Measurements from ENCODE around the gene MICOS13.
"Not testable (repeated sequence)": the region's sequence is repeated elsewhere in the genome, so short reads cannot be mapped to it uniquely, and the experiment has no call there.

Gene MICOS13

DNA sequence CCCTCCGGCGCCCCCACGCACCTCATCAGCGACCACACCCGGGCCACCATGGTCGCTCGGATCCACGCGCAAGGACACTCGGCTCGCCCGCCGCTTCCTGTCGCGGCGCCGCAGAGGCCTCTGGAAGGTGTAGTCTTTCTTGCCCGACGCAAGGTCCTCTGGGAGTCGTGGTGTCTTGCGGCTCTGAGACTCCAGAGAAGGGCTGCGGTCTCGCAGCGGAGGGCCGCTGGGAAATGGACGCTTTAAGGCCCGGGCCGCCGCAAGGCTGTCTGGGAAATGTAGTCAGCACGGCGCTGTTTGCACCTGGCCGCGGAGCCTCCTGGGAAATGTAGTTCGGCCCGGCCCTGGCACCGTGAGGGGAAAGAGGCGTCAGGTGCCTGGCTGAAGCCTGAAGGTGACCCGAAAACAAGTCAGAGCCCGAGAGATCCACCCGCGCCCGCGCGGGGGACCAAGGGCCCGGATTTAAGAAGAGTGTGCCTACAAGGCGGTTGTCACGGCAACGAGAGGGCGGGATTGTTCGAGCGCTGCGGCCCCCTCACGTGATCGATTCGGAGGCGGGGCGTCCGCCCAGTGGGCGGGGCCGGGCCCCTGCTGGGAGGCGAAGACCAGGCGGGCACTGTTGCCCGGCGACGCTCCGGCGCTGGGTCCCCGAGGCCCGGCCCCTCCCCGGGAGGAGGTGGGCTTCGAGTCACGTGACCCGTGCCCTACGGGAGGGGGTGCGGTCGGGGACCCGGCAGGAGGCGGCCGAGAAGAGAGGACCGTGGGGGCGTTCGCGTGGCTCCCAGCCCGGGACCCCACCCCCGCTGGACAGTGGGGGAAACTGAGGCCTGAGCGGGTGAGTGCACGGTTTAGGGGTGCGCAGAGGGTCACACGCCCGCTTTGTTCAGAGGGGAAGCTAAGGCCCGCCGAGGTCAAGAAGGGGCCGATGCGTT is at the start of gene MICOS13, which contains the start of gene HSD11B1L:
MICOS13 (minus strand) TSS at position 80 of the 932 bp plus-strand sequence; CDS start at position 50, 30 bp downstream.
HSD11B1L (plus strand) TSS at position 591 of the 932 bp plus-strand sequence. CDS start 3,806 bp downstream, outside the sequence.
- ATAC-seq: peak; percentile 98

- no peak for ATAC-seq
Observed at GRCh38 chr19:5727453-5728050, 47.2 kb upstream of the MICOS13 start.

DNA sequence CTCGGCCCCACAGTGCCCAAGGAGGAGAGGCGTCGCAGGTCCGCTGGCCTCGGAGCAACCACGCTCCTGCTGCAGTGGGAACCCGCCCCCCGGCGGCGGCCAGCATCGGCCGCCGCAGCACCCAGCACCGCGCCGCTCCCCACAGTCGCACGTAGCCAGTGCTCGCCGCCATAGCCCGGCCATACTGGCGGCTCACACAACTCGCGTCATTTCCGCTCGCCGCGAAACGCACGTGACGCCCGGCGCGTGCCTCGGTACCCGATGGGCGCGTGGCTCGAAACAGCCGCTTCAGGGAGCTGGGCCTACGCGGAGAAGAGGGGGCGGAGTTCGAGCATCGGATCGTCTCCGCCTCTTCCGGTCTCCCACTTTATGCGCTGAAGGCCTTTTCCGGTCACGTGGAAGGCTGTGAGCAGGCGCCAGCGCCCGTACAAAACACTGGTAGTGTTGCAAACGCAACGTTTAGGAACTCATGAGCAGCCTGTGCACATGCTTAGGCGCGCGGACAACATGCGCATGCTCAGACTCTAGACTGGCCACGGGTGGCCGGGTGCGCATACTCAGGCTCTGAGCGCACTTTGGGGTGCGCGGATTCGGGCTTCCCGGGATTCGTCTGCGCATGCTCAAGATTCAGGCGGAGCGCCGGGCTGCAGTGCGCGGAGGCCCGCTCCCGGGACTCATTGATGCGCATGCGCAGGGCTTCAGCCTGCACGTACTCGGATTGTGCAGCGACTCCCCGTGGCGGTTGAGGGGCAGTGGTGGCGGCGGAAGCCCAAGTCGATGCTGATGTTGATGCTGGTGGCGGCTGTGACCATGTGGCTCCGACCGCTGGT is 39.9 kb upstream of the MICOS13 start, which contains the start of the genes CATSPERD and LONP1:
CATSPERD (plus strand) TSS at position 677 of the 830 bp plus-strand sequence; CDS start at position 778, 101 bp downstream.
LONP1 (minus strand) TSS at position 186 of the 830 bp plus-strand sequence; CDS start at position 172, 14 bp downstream.
- ATAC-seq: peak; percentile 82 to 85

- ATAC-seq: no peak
Observed at GRCh38 chr19:5719274-5719960, 39.1 kb upstream of the MICOS13 start.

- ATAC-seq: peak; percentile 51 to 55
Observed at GRCh38 chr19:5718579-5719273, 38.4 kb upstream of the MICOS13 start.

DNA sequence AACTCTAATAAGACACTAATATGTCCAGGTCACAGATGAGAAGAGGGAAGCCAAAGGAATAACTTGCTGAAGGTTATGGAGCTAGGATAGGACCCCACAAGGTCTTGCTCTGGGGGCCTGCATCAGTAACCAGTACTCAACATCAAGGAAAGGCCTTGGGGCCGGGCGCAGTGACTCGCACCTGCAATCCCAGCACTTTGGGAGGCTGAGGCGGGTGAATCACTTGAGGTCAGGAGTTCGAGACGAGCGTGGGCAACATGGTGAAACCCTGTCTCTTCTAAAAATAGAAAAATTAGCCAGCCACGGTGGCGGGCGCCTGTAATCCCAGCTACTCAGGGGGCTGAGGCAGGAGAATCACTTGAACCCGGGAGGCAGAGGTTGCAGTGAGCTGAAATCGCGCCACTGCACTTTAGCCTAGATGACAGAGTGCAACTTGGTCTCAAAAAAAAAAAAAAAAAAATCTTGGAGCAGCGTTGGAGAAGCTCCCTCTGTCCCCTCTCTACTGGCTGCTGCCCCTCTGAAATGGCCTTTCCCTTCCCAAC is 37.8 kb upstream of the MICOS13 start:
- peak; percentile 8 to 9 for ATAC-seq

DNA sequence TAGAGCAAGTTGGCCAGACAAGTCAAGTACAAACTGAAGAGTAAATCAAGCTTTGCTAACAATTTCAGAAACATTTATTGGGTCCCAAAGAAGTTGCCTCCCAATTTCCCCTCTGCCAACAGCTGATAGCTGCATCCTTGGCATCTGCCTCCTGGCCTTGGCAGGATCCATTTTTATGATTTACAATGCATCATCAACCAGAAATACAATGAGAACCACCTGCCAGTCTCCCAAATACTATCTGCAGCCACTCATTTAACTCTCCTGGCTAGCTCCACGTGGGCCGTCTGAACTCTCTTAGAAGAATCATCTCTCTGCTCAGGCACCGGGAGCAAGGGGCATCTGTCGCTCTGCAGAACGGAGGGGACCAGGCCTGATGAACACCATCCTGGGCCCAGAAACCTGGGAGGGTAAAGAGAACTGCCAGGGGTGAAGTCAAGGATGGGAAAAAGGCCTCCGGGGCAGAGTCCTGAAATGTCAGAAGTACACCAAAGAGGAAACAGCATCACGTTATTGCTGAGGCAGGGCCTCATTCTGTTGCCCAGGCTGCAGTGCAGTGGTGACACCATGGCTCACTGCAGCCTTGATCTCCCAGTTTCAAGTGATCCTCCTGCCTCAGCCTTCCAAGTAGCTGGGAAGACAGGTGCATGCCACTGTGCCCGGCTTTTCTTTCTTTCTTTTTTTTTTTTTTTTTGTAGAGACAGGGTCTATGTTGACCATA is 37.1 kb upstream of the MICOS13 start:
- ATAC-seq: no peak

GRCh38 chr19:5714816-5715215 is 34.5 kb upstream of the MICOS13 start:
- no peak for ATAC-seq

DNA sequence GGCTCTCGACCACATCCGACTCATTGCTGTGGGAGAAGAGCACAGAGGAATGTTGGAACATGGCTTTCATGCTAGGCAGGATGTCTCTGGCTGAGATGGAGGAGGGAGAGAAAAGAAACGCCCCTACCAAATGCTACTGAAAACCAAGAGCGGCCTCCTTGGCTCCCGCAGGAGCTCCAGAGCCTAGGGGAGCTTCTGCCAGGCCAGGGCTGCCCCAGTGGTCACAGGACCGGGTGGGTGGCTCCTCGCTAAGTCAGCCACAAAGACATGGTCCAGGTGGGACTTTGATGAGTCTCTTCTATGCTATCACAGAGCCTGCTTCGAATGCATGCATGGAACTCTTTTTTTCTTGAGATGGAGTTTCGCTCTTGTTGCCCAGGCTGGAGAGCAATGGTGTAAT is 32.9 kb upstream of the MICOS13 start:
- no peak for ATAC-seq

GRCh38 chr19:5711713-5712161 is 31.4 kb upstream of the MICOS13 start:
- no peak for ATAC-seq

- ATAC-seq: no peak
Observed at GRCh38 chr19:5711025-5711424, 30.7 kb upstream of the MICOS13 start.

GRCh38 chr19:5707576-5708575 is 27.6 kb upstream of the MICOS13 start:
- no peak for ATAC-seq

DNA sequence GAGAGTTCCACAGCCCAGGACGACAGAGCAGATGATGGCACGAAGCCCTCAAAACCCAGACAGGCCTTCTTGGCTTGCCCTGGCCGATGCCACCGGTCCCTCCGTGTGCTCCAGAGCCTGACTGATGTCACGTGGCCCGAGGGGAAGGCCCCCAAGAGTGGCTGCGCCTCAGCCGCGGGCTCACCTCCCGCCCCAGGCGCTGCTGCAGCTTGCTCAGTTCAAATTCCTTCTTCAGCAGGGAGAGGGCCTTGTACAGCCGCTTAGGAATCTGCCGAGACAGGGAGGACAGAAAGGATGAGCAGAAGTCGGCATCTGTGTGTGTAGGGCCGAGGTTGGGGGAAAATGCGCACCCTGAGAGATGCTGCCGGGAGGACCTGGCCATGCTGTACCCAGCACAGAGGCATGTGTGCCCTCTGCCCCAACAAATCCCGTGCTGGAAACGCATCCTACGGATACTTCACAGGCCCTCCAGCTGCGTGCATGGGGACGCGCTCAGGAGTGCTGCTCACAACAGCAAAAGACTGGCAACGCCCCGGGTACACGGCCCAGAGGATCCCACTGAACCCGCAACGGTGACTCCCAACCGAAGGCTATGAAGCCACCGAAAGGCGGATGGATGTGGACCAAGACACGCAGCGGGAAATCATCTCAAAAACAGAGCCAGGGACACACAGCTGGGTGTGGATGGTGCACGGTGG is 26.7 kb upstream of the MICOS13 start:
- no peak for ATAC-seq

DNA sequence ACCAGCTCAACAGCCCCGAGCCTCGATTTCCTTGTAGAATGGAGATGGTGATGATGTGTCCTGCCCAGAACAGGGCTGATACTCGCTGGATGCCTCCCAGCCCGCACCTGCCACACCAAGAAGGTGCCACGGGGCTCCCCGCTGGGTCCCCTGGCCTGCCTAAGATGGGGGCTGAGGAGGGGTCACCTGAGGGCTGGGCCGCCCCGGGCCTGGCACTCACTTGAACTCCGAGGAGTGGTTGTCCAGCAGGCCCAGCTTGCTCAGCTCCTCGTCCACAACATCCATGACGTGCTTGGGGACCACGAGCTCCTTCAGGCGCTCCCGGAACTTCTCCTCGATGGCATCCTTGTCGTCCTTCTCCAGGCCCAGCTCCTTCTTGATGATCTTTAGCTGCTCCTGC is 25.2 kb upstream of the MICOS13 start:
- ATAC-seq: no peak

DNA sequence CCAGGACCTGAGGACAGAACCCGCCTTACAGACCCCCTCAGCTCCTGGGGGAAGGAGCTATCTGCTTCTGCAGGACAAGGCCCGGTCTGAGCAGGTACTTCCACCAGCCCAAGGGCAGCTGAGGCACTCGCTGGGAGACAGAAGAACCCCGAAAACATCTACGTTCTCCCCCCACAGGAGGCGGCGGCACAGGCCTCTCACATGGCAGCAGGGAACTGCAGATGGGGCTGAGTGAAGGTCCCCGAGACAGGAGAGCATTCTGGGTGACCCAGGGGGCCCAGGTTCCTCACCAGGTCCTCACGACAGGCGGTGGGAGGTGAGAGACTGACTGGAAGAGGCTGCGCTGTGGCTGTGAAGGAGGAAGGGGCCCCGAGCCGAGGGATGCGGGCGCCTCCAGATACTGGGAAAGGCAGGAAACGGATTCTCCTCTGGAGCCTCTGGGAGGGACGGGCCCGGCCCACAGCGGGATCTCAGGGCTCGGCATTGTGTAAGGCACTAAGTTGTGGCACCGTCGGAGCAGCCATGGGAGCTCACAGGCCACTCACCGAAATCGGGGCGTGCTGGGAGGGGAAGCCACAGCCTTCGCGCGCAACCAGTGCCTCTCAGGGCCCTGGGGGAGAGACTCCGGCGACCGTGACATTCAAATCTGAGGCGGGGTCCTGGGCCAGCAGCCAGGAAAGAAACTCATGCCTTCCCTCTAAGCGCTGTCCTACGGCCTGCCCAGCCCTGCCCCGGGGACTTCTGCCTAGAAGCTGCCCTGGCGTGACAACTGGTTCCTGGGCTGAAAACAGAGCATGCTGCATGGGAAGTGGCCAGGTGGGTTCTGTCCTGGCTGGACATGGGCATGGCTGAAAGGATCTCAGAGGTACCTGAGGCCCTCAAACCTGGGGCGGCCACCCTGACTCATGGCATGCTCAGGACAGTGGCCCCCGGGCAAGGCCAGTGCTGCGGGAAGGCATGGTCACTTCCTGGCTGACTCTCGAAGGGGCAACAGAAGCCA is 23.8 kb upstream of the MICOS13 start:
- ATAC-seq: no peak

GRCh38 chr19:5702053-5702410 is 21.7 kb upstream of the MICOS13 start:
- not testable (repeated sequence) for ATAC-seq
